NCI-H2107 (cell line): Measurements from ENCODE around the gene SH3PXD2A.

Experiments
- DNase-seq: peaks from one replicate; lab custom pipeline; 2025; lab: John Stamatoyannopoulos, UW

Gene SH3PXD2A

DNA sequence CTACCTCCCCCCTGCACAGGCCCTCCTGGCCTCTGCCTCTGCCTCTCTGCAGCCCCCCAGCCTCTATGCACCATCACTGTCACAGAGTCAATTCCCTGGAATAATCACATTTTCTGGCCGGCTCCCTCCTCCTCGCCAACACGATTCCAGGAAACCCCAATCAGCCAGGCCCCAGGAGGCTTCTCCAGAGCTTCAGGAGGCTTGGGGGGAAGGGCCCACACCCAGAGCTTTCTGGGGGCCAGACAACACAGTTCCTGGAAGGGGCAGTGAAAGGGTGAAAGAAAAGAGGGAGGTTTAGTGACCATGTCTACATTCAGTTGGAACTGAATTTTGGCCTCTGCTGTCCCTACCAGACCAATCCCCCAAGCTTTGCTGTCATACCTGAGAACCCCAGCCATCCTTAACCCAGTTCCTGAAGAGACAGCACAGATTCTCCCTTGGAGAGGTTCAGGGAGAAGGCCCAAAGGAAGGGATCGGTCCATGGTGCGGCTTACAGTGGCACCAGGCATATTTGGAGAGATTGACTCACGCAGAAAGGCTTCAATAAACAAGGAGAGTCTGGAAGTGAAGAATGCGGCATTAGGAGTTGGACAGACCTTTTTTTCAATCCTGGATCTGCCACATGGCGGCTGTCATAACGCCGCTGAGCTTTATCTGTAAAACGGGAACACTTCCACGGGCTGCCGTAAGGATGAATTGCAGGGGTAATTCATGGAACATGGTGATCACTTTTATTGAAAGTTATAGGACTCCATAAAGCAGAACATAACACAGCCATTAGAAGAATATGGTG lies 272.8 kb downstream of the SH3PXD2A start:
- DNase-seq, result no peak

DNA sequence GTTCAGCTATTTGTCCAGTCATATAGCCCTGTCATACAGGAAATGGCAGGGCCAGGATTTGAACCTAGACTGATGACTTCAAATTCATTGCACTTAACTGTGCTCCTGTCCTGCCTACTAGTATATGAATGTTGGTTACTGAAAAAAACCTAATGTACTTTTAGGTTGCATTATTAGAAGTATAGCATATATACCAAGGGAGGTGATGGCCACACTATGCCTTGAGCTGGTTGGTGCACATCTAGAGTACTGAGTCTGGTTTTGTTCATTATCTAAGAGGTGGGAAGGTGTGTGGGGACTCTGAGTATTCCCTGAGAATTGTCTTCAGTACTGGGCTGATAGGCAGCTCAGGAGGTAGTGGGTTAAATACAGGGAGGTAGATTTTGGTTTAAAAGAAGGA lies 273.9 kb downstream of the SH3PXD2A start:
- no peak for DNase-seq

DNA sequence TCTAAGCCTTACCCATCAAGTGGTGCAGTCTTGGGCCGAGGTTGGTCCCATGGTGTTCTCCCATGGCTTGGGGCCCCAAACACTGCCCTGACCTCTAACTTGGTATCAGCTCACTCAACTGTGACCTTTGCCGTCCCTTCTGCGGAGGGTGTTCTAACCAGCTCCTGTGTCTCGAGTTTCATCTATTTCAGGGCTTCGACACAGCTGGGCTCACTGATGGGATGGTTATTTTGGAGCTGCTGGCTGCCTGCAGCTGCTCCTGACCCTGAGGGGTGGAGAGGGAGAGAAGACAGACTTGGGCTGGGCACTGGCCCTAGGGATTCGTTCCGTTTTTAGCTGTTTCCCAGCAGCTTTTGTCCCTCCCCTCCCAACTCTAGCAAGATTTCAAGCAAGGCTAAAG lies 274.9 kb downstream of the SH3PXD2A start:
- no peak for DNase-seq

DNA sequence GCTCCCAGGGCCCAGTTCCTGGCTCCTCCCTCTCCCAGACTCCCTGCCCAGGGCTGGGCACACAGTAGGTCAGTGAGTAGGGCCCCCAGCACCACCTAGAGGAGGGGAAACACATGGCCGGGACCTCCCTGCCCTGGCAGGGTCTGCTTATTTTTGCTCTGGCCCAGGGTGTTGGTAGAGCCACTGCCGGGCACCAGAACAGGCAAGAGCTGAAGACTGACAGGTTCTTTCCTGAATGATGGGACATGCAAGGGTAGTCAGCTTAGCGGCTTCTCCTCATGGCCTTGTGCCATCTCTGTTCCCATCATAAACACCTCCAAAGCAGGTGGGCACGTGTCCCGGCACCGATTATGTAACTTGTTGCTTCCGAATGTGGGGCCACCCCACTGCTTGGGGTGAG lies 275.4 kb downstream of the SH3PXD2A start:
- DNase-seq, result no peak

DNA sequence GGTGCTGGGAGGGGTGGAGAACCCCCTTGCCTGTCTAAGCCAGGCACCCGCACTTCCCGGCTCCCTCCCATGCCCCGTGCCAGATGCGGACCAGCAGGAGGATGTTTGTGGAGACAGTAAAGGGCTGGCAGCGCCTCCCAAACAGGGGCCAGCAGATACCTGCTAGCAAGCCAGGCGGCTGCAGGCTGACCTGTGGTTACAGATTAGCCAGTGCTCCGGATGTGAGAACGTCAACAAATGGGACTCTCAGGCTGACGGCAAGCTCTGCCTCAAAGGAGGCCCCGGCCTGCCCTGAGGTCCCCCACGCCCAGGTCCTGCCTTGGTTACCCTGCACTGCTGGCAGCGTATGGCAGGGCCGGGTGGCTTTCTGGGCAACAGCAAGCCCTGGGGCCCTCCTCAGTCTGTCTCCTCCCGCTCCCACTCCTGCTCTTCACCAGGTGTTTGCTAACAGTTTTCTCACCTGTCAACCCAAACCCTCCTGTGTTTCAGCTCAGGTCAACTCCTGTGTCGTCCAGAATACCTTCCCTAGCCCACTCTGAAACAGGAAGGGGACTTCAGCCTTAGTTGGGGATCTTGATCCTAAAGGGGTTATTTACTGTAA lies 276.5 kb downstream of the SH3PXD2A start:
- DNase-seq, result no peak

GRCh38 chr10:103576862-103577261 lies 278.5 kb downstream of the SH3PXD2A start:
- no peak for DNase-seq

GRCh38 chr10:103576076-103576471 lies 279.3 kb downstream of the SH3PXD2A start:
- no peak for DNase-seq

DNA sequence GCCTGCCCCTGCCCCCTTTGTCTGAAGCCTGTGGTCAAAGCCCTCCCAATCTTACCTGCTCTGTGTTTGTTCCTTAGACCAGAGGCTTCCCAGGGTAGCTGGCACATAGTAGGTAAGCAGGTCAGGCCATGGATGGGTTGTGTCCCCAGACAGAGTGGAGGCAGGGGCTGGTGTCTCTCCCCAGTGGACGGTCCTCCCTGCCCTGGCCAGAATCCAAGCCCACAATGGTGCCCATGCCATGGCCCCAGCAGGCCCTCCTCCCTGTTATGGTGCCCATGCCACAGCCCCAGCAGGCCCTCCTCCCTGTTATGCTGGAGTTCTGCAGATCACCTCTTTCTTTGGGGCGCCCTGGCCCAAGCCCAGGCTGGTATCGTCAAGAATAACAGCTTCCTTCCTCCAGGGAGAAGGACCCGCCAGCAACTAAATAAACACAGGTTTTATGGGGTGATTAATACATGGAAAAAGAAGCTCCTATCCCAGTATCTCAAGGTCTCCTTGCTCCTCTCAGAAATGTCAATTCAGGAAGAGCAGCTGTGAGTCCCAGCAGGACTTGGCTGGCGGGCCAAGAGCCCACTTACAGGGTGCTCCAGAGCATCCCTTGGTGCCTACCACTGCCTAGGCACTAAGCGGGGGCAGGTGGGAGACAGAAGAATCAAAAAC lies 279.8 kb downstream of the SH3PXD2A start:
- no peak for DNase-seq

- no peak for DNase-seq
Measured at GRCh38 chr10:103574097-103575061, 281.0 kb downstream of the SH3PXD2A start.

DNA sequence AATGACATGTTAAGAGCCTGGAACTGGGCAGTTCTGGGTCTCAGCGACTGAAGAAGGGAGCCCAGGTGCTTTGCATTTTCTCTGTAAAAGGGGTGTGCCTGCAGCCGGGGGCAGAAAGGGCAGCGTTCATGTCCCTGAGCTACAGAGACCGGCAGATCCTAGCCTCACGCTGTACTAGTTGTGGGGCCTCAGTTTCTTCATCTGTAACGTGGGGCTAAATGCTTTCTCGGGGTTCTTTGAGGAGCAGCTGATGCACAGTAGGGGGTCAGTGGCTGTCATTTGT lies 282.2 kb downstream of the SH3PXD2A start:
- no peak for DNase-seq

DNA sequence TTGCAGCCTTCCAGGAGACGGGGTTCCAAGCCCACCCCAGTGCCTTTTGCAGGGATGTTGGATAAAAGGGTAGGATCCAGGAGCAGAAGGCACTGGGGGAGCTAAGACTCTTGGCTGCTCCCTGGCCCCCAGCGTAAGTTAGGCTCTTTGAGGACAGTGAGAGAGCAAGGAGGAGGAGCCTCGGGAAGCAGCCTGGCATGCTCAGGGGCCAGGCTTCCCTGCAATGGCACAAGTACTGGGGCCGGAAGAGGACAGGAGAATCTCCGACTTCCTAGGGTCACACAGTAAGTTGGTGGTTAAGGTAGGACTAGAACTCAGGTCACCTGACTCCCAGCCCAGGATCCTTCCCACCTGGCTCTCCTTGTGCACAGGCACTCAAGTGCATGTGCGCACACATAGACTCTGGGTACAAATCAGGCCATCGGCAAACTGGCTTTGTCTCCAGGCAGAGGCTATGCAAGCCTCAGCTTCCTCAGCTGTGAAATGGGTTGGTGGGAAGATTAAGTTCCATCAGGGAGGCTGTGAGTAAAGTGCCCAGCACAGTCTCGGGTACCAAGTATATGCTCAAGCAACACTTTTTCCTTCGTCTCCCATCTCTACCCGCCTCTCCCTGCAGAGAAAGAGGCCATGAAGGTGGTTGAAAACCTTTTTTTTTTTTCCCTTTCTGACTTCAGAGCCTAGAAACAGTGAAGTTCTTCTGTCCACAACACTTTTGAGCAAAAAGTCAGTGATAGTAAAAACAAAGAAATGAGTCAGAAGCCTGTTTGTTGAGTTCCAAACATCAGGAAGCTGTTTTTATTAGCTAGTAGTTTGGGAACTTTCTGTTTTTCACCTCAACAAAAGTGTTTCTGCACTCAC lies 282.8 kb downstream of the SH3PXD2A start:
- DNase-seq, result no peak

- DNase-seq, result no peak
Measured at GRCh38 chr10:103571656-103571975, 283.8 kb downstream of the SH3PXD2A start.

DNA sequence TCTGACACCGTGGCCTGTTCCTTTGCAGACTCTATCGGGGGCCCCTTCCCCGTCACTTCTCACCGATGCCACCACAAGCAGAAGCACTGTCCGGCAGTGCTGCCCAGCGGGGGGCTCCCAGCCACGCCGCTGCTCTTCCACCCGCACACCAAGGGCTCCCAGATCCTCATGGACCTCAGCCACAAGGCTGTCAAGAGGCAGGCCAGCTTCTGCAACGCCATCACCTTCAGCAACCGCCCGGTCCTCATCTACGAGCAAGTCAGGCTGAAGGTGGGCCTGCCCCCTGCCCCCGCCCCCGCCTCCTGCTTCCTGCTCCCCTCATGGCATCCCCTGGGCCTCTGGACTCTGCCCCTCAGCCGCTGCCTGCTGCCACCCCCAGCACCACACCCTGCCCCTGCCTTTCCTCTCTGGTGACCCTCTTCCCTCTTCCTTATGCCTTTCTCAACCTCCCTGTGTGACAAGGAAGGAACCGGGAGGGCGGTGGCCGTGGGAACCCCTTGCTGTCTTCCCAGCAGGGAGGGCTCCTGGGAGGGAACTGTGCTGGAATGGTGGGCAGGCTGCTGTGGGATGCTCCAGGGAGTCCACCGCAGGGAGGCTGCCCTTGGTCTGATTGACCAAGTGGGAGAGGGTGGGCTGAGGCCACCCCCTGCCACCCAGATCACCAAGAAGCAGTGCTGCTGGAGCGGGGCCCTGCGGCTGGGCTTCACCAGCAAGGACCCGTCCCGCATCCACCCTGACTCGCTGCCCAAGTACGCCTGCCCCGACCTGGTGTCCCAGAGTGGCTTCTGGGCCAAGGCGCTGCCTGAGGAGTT lies 284.3 kb downstream of the SH3PXD2A start:
- no peak for DNase-seq

- no peak for DNase-seq
Measured at GRCh38 chr10:103569896-103570295, 285.5 kb downstream of the SH3PXD2A start.

DNA sequence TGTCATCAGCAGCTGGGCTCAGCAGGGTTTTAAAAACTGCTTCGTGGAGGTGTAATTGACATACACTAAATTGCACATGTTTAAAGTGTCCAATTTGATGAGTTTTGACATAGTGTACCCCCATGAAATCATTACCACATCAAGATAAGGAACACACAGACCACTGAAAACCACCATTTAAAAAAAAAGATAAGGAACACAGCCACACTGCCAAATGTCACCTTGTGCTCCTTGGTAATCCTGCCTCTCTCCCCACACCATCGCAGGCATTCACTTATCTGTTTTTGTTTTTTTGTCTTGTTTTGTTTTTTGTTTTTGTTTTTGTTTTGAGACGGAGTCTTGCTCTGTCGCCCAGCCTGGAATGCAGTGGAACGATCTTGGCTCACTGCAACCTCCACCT lies 286.9 kb downstream of the SH3PXD2A start:
- DNase-seq, result no peak

DNA sequence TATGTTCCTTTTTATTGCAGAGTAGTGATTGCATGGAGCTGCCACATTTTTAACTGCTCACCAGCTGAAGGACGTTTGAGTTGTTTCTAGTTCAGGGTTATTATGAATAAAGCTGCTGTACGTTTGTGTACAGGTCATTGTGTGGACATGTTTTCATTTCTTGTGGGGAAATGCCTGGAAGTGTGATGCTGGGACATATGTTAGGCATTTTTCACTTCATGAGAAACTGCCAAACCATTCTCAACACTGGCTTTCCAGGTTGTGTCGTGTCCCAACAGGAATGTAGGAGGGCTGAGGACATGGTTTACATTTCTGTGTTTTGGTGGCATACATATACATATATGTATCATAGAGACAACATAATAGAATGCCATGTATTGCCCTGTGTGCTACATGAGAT lies 288.8 kb downstream of the SH3PXD2A start:
- no peak for DNase-seq

GRCh38 chr10:103564776-103565520 lies 290.4 kb downstream of the SH3PXD2A start:
- no peak for DNase-seq

DNA sequence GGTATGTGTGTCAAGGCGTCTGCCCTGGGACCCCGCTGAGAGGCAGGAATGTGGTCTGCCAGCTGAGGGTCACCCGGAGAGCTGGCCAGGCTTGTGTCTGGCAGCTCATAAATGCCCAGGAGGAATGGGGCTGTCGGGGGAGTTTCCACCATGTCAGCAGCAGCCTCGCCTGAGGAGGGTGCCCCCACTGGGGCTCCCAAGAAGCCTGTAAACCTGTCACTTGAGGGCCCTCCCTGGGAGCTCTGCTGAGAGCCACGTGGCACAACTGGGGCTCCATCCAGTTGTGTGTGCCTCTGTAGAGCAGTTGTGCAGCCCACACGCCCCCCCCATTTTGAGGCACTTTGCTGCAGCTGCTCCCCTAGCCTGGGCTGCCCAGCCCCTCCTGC lies 291.3 kb downstream of the SH3PXD2A start:
- DNase-seq, result no peak

DNA sequence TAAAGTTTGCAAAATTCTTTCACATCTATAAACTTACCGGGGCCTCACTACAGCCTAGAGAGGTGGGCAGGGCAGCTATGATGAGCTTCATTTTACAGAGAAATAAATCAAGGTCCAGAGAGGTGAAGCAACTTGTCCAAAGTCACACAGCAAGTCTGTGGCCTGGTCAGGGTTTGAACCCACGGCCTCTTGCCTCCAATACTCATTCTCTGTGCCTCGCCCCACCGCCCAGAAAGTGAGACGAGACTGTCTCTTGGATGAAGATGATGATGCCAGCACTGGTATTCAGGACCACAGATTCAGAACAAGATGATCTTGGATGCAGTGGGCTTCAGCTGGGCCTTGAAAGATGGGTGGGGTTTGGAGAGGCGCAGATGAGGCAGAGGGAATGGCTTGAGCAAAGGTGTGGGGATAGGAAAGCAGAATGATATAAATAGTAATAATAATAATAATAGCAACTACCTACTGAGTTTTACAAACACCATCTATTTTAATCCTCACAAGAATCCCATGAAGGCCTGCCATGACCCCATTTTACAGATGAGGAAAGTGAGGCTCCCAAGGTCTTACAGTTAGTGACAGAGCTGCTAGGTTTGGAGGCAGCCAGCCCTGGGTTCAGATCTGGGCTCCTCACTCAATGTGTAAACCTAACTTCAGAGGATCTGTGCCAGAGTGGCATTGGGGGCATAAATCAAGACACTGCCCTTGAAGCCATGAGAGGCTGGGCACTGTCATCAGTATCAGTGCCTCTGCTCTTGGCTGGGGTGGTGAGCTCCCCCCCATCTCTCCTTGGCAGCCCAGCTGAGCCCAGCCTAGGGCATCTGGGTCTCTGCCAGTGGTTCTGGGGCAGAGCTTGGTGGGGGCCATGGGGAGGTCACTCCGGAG lies 291.9 kb downstream of the SH3PXD2A start:
- no peak for DNase-seq
